Endothelial cell (in vitro differentiated cells): Measurements from ENCODE around the gene RAPSN. TPM values are rescaled to one million over a fixed set of nuclear protein-coding genes. Genes with fewer than 3 reads are reported as not detected.

Source experiments
- DNase-seq: peaks from one replicate; pipeline ENCODE4 v3.0.0; 2021; ENCODE audit warnings: low spot score
- H3K27ac Mint-ChIP-seq: one replicate; pipeline ENCODE4 v1.8.0; 2021; ENCODE audit warnings: mixed read lengths, inconsistent platforms; ENCODE audit not compliant: unreplicated experiment
- H3K27me3 Mint-ChIP-seq: one replicate; pipeline ENCODE4 v1.8.0; 2021; ENCODE audit warnings: mild to moderate bottlenecking, moderate library complexity, mixed read lengths, inconsistent platforms; ENCODE audit not compliant: unreplicated experiment
- H3K36me3 Mint-ChIP-seq: one replicate; pipeline ENCODE4 v1.8.0; 2021; ENCODE audit warnings: mild to moderate bottlenecking, low read depth, mixed read lengths, inconsistent platforms; ENCODE audit not compliant: unreplicated experiment
- H3K4me1 Mint-ChIP-seq: one replicate; pipeline ENCODE4 v1.8.0; 2021; ENCODE audit warnings: mild to moderate bottlenecking, mixed read lengths, inconsistent platforms; ENCODE audit not compliant: unreplicated experiment
- H3K4me3 Mint-ChIP-seq: one replicate; pipeline ENCODE4 v1.8.0; 2021; ENCODE audit warnings: mild to moderate bottlenecking, mixed read lengths, inconsistent platforms; ENCODE audit not compliant: unreplicated experiment
- H3K9me3 Mint-ChIP-seq: one replicate; pipeline ENCODE4 v1.8.0; 2021; ENCODE audit warnings: mixed read lengths, inconsistent platforms; ENCODE audit not compliant: unreplicated experiment
- CTCF ChIP-seq: fragments of 200-600 bp; sonication (generic); IDR thresholded peaks from one replicate; pipeline ENCODE4 v1.5.0; 2021; ENCODE audit warnings: antibody characterized with exemption; ENCODE audit not compliant: unreplicated experiment
- microRNA-seq: library from miRNA; unstranded; fragments of <30 nt; microRNA quantifications from one replicate; pipeline ENCODE4, GENCODE V29; 2020; ENCODE audit not compliant: unreplicated experiment
- total RNA-seq: library from RNA; stranded (reverse); fragmentation: NEBNext Ultra II Directional; extraction: Animal tissue kit (Norgen Biotek cat#: 25700); gene quantifications from one replicate; pipeline ENCODE4 v1.2.1, GENCODE V29; 2021; ENCODE audit not compliant: unreplicated experiment

Gene RAPSN
- total RNA-seq, 1 donor from 2014 or later: 0.95 TPM

- no peak overlapping the region for H3K27ac Mint-ChIP-seq
- no peaks in the 10 kb centered on the region for H3K9me3 Mint-ChIP-seq
- H3K36me3 Mint-ChIP-seq: no peaks in the 10 kb centered on the region
- H3K4me3 Mint-ChIP-seq: no peak overlapping the region
- no peak for DNase-seq
- peaks cover 14% of the 10 kb centered on the region for H3K4me1 Mint-ChIP-seq
- no peak for TF ChIP-seq CTCF
- peaks cover 5% of the 10 kb centered on the region for H3K27me3 Mint-ChIP-seq
These were observed 58.5 kb downstream of the RAPSN start for GRCh38 chr11:47390422-47390760.

- Mint-ChIP-seq H3K4me3 (no peak overlapping the region), H3K4me1 (peaks cover 13% of the 10 kb centered on the region), H3K36me3 (no peaks in the 10 kb centered on the region), H3K27ac (no peak overlapping the region), H3K27me3 (peaks cover 5% of the 10 kb centered on the region), H3K9me3 (no peaks in the 10 kb centered on the region)
- DNase-seq: no peak
- no peak for TF ChIP-seq CTCF
These were observed 59.1 kb downstream of the RAPSN start for GRCh38 chr11:47389577-47390421.

GRCh38 chr11:47388697-47389576 lies 60.0 kb downstream of the RAPSN start:
- Mint-ChIP-seq H3K4me3 (no peak overlapping the region), H3K36me3 (no peaks in the 10 kb centered on the region), H3K9me3 (no peaks in the 10 kb centered on the region), H3K27ac (no peak overlapping the region), H3K27me3 (peaks cover 3% of the 10 kb centered on the region), H3K4me1 (peaks cover 7% of the 10 kb centered on the region)
- no peak for DNase-seq
- TF ChIP-seq CTCF: no peak

- H3K27me3 Mint-ChIP-seq: peaks cover 3% of the 10 kb centered on the region
- TF ChIP-seq CTCF: no peak
- no peaks in the 10 kb centered on the region for H3K36me3 Mint-ChIP-seq
- no peaks in the 10 kb centered on the region for H3K9me3 Mint-ChIP-seq
- H3K27ac Mint-ChIP-seq: no peak overlapping the region
- peaks cover 3% of the 10 kb centered on the region for H3K4me1 Mint-ChIP-seq
- no peak for DNase-seq
- no peak overlapping the region for H3K4me3 Mint-ChIP-seq
These were observed 60.8 kb downstream of the RAPSN start for GRCh38 chr11:47387944-47388696.

Small RNA genes within 50 kb of the gene (microRNA-seq; reads per million reads assigned to microRNA genes)
- gene MIR4487: not detected

Other genes starting within 250 kb of the RAPSN start
- 64.4 TPM for gene DDB2, start 234.2 kb downstream of the RAPSN start, total RNA-seq
- 52.3 TPM for gene ACP2, start 200.3 kb downstream of the RAPSN start, total RNA-seq
- gene NR1H3, start 191.1 kb downstream of the RAPSN start, total RNA-seq: 61.2 TPM
- gene MADD, start 179.0 kb downstream of the RAPSN start, total RNA-seq: 61.2 TPM
- gene MYBPC3, start 96.4 kb downstream of the RAPSN start, total RNA-seq: not detected
- gene SPI1, start 70.6 kb downstream of the RAPSN start, total RNA-seq: not detected
- 40.9 TPM for gene SLC39A13, start 40.5 kb downstream of the RAPSN start, total RNA-seq
- gene PSMC3, start 22.7 kb downstream of the RAPSN start, total RNA-seq: 127 TPM
- gene CELF1, start 104.0 kb upstream of the RAPSN start, total RNA-seq: 162 TPM
- gene PTPMT1, start 116.5 kb upstream of the RAPSN start, total RNA-seq: 34.9 TPM
- 12.1 TPM for gene KBTBD4, start 129.8 kb upstream of the RAPSN start, total RNA-seq
- 199 TPM for gene NDUFS3, start 129.9 kb upstream of the RAPSN start, total RNA-seq
- 0.31 TPM for gene FAM180B, start 137.5 kb upstream of the RAPSN start, total RNA-seq
- 50.4 TPM for gene C1QTNF4, start 145.3 kb upstream of the RAPSN start, total RNA-seq
- 109 TPM for gene MTCH2, start 193.4 kb upstream of the RAPSN start, total RNA-seq